ENCODE measurements around the gene TNFSF15. TPM values are rescaled to one million over a fixed set of nuclear protein-coding genes. Genes with fewer than 3 reads are reported as not detected.
"Not testable (repeated sequence)": the region's sequence is repeated elsewhere in the genome, so short reads cannot be mapped to it uniquely, and the experiment has no call there.

Gene TNFSF15
- polyA plus RNA-seq, 1 experiment = 2.8 TPM

DNA sequence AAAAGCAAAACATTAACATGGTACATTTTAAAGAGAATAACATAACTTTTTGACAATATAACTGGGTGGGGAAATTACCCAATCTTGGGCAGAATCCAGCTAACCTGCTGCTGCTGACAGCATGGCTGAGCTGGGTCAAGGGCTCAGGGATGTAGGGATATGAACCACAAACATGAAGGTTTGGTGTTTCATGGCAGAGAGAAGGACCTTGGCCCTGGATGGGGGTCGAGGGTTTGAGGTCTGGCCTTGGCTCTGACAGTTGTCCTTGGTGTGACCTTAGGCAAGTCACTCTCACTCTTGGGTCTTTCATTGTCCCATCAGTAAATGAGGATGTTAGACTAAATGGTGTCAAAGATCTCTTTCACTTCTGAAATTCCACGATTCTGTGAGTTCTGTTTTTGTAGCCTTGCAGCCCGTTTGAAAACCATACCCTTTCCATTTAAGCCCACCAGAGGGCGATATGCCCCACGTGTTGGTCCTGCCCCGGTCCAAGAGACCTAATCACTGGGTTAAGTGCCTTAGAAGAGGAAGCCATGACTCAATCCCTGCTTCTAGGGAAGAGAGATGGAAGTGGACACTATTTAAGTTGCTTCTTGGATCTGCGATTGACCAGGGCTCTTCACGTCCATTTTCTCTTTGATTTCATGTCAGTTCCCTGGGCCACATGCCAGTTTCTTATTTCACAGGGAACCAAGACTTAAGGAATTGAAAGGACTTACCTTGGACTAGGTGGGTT, 67.1 kb downstream of the TNFSF15 start:
- ChIA-PET CTCF (interaction anchor here (0.6 to 11.7 kb wide), 13 partner anchors 10 to 333 kb away, joined by 3 to 265 read pairs (median 4); partner anchors contain the start of gene TEX48), POLR2A (no interaction called here)
- TF ChIP-seq, protein P1, sequence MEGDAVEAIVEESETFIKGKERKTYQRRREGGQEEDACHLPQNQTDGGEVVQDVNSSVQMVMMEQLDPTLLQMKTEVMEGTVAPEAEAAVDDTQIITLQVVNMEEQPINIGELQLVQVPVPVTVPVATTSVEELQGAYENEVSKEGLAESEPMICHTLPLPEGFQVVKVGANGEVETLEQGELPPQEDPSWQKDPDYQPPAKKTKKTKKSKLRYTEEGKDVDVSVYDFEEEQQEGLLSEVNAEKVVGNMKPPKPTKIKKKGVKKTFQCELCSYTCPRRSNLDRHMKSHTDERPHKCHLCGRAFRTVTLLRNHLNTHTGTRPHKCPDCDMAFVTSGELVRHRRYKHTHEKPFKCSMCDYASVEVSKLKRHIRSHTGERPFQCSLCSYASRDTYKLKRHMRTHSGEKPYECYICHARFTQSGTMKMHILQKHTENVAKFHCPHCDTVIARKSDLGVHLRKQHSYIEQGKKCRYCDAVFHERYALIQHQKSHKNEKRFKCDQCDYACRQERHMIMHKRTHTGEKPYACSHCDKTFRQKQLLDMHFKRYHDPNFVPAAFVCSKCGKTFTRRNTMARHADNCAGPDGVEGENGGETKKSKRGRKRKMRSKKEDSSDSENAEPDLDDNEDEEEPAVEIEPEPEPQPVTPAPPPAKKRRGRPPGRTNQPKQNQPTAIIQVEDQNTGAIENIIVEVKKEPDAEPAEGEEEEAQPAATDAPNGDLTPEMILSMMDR (IDR thresholded peaks at IDR 0.05; ENCODE audit: low read depth, low read length) = peak; percentile 92
- Histone ChIP-seq H3K4me3 (ENCODE audit: low read depth, low read length) (no peak overlapping the region), H3K27me3 (ENCODE audit: control insufficient read depth, insufficient read depth, low read length) (no peaks in the 10 kb centered on the region), H3K9me3 (ENCODE audit: control insufficient read depth, insufficient read depth, low read length) (no peaks in the 10 kb centered on the region), H3K27ac (ENCODE audit: low read depth, low read length) (no peak overlapping the region)
- peak; percentile 78 for DNase-seq (ENCODE audit: low read depth, low spot score)

DNA sequence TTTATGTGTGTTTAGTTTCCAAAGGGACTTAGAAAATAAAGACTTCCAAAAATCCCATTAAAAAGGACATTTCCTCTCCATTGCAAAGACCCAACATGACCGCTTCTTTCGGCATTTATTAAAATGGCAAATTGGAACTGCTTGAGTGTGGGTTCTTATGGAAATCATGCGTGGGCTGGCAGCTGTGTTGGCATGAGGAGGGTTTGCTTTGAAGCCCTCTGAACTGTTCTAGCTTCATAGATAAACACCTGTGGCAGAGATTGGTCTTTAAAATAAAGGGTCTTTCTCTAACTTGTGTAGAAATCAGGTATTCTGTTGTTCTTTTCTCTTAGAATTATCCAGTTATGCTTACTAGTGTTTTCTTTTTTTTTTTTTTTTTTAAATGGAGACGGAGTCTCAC, 68.0 kb downstream of the TNFSF15 start:
- TF ChIP-seq, protein P1 (IDR thresholded peaks at IDR 0.05; ENCODE audit: low read depth, low read length) = no peak
- H3K27me3 ChIP-seq (ENCODE audit: control insufficient read depth, insufficient read depth, low read length) = no peaks in the 10 kb centered on the region
- no peak for DNase-seq (ENCODE audit: low read depth, low spot score)
- no peak overlapping the region for H3K4me3 ChIP-seq (ENCODE audit: low read depth, low read length)
- CTCF ChIA-PET = interaction anchor here (0.6 to 11.7 kb wide), 18 partner anchors 9 to 393 kb away, joined by 3 to 265 read pairs (median 4); partner anchors contain the start of gene TEX48
- POLR2A ChIA-PET = no interaction called here
- no peak overlapping the region for H3K27ac ChIP-seq (ENCODE audit: low read depth, low read length)
- H3K9me3 ChIP-seq (ENCODE audit: control insufficient read depth, insufficient read depth, low read length) = no peaks in the 10 kb centered on the region

DNA sequence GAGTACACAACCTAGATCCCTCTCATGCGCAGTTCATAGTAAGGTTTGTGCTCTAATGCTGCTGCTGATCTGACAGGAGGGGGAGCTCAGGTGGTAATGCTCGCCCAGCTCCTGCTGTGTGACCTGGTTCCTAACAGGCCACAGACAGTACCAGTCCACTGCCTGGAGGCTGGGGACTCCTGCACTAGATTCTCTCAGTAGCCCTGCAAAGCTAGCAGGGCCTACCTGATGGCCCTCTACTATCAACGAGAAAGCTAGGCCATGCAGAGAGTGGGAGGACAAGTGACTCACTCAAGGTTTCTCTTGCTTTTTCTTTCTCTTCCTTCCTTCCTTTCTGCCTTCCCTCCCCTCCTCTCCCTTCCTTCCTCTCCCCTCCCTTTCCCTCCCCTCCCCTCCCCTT, 68.7 kb downstream of the TNFSF15 start:
- POLR2A ChIA-PET = no interaction called here
- CTCF ChIA-PET = interaction anchor here (1.0 to 11.7 kb wide), 5 partner anchors 55 to 278 kb away, joined by 3 to 265 read pairs (median 28); partner anchors contain the start of gene TEX48
- Histone ChIP-seq H3K9me3 (ENCODE audit: control insufficient read depth, insufficient read depth, low read length) (no peaks in the 10 kb centered on the region), H3K27me3 (ENCODE audit: control insufficient read depth, insufficient read depth, low read length) (no peaks in the 10 kb centered on the region), H3K27ac (ENCODE audit: low read depth, low read length) (no peak overlapping the region), H3K4me3 (ENCODE audit: low read depth, low read length) (no peak overlapping the region)
- no peak for DNase-seq (ENCODE audit: low read depth, low spot score)
- TF ChIP-seq, protein P1 (IDR thresholded peaks at IDR 0.05; ENCODE audit: low read depth, low read length) = no peak

DNA sequence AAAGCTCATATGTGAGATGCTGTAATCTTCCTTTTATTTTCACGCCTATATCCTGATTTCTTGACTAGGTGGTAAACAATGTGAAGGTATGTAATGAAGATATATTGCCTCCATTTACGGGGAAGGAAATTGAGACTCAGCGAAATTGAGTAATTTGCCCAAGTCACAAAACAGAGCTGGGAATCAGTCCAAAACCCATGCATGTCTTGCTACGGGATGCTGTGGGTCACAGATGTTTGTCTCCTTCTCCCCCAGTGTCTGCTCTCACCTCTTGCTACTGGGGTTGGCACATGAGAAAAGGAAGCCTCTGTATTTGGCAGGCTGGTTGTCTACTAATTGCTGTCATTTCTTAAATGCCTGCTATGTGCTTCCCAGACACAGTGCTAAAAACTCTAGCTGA, 70.1 kb downstream of the TNFSF15 start:
- H3K9me3 ChIP-seq (ENCODE audit: control insufficient read depth, insufficient read depth, low read length) = no peaks in the 10 kb centered on the region
- no peaks in the 10 kb centered on the region for H3K27me3 ChIP-seq (ENCODE audit: control insufficient read depth, insufficient read depth, low read length)
- no peak overlapping the region for H3K27ac ChIP-seq (ENCODE audit: low read depth, low read length)
- POLR2A ChIA-PET = interaction anchor here (1.4 kb wide), 1 partner anchor 165 kb away, joined by 3 read pairs; no protein-coding TSS in a partner anchor
- DNase-seq (ENCODE audit: low read depth, low spot score) = no peak
- no peak overlapping the region for H3K4me3 ChIP-seq (ENCODE audit: low read depth, low read length)
- TF ChIP-seq, protein P1 (IDR thresholded peaks at IDR 0.05; ENCODE audit: low read depth, low read length) = no peak
- CTCF ChIA-PET = interaction anchor here (0.9 to 11.7 kb wide), 7 partner anchors 55 to 301 kb away, joined by 3 to 265 read pairs (median 6); no protein-coding TSS in a partner anchor

DNA sequence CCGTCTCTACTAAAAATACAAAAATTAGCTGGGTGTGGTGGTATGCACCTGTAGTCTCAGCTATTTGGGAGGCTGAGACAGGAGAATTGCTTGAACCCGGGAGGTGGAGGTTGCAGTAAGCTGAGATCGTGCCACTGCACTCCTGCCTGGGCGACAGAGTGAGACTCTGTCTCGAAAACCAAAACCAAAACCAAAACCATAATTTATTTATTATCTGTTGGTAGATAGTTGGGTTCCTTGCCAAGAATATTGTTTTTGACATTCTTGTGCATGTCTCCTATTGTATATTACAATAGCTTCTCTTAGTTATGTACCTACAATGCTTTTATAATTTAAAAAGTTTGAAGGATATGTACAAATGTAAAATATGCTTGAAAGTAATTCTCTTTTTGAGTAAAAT, 70.7 kb downstream of the TNFSF15 start:
- not testable (repeated sequence) for H3K9me3 ChIP-seq (ENCODE audit: control insufficient read depth, insufficient read depth, low read length); DNase-seq (ENCODE audit: low read depth, low spot score); H3K4me3 ChIP-seq (ENCODE audit: low read depth, low read length); H3K27me3 ChIP-seq (ENCODE audit: control insufficient read depth, insufficient read depth, low read length); H3K27ac ChIP-seq (ENCODE audit: low read depth, low read length)
- ChIA-PET CTCF (interaction anchor here (0.9 to 11.7 kb wide), 8 partner anchors 55 to 300 kb away, joined by 3 to 265 read pairs (median 5); no protein-coding TSS in a partner anchor), POLR2A (interaction anchor here (1.4 kb wide), 1 partner anchor 166 kb away, joined by 3 read pairs; no protein-coding TSS in a partner anchor)

Other genes starting within 250 kb of the TNFSF15 start
- 118 and 138 TPM in 2 replicates for gene ATP6V1G1, start 218.3 kb downstream of the TNFSF15 start, polyA plus RNA-seq (2011; rRNA removed)
- 15.1 and 16.1 TPM in 2 replicates for gene TMEM268, start 194.7 kb downstream of the TNFSF15 start, polyA plus RNA-seq (2011; rRNA removed)
- gene TEX53, start 148.2 kb downstream of the TNFSF15 start, polyA plus RNA-seq (2011; rRNA removed) = not detected in 2 replicates
- not detected in 2 replicates for gene TEX48, start 123.8 kb downstream of the TNFSF15 start, polyA plus RNA-seq (2011; rRNA removed)
- gene TNFSF8, start 124.6 kb upstream of the TNFSF15 start, polyA plus RNA-seq (2011; rRNA removed) = not detected in 2 replicates